Kidney (tissue), 14 donors: ENCODE measurements around the gene HIPK1. TPM values are rescaled to one million over a fixed set of nuclear protein-coding genes. Genes with fewer than 3 reads are reported as not detected.

Source experiments
- DNase-seq, 5 donors: peaks; one replicate each; pipeline ENCODE4 v3.0.0-alpha.2; 2013 to 2020
- FAIRE-seq: peaks from 2 replicates; lab custom pipeline; 2012; peaks lifted over from hg19 to GRCh38; lab: Jason Lieb, UNC
- H3K27ac ChIP-seq, 2 donors: one replicate each; pipeline ENCODE4 v1.7.0; 2013; ENCODE audit warnings: low read depth in 2 of 2, low read length in 2 of 2, inconsistent platforms in 1 of 2
- H3K27me3 ChIP-seq: one replicate; pipeline ENCODE4 v1.7.1; 2013; ENCODE audit warnings: low read length, inconsistent platforms; ENCODE audit not compliant: control insufficient read depth, insufficient read depth
- H3K36me3 ChIP-seq, 3 donors: one replicate each; pipeline versions ENCODE4 v1.7.0 to v1.7.1; 2013; ENCODE audit warnings: low read length in 3 of 3, control low read depth in 1 of 3, inconsistent platforms in 1 of 3; ENCODE audit not compliant: insufficient read depth in 3 of 3, control insufficient read depth in 2 of 3
- H3K4me1 ChIP-seq, 3 donors: one replicate each; pipeline versions ENCODE4 v1.7.0 to v1.7.1; 2013; ENCODE audit warnings: low read length in 3 of 3, inconsistent platforms in 1 of 3, low read depth in 1 of 3; ENCODE audit not compliant: control insufficient read depth in 2 of 3, insufficient read depth in 2 of 3
- H3K4me3 ChIP-seq, 3 donors: one replicate each; pipeline versions ENCODE4 v1.7.0 to v1.8.1; 2013; ENCODE audit warnings: low read length in 3 of 3, control low read depth in 1 of 3, inconsistent platforms in 1 of 3
- H3K9ac ChIP-seq, 3 donors: one replicate each; pipeline versions ENCODE4 v1.7.0 to v1.7.1; 2013; ENCODE audit warnings: low read length in 3 of 3, control low read depth in 1 of 3, inconsistent platforms in 1 of 3
- H3K9me3 ChIP-seq, 3 donors: one replicate each; pipeline versions ENCODE4 v1.7.0 to v1.7.1; 2013; ENCODE audit warnings: low read length in 3 of 3, control low read depth in 1 of 3, inconsistent platforms in 1 of 3; ENCODE audit not compliant: control insufficient read depth in 2 of 3, insufficient read depth in 1 of 3
- CTCF ChIP-seq: IDR thresholded peaks from 3 replicates; pipeline ENCODE4 v1.5.1; 2012; ENCODE audit warnings: mild to moderate bottlenecking, moderate library complexity, borderline replicate concordance; ENCODE audit not compliant: insufficient read depth; ENCODE audit errors: extremely low read depth
- intact Hi-C: fragments of 100-400 bp; cut with DNase I; formaldehyde crosslinking; loops from one replicate; pipeline ENCODE4 v1.11.1; 2022
- polyA plus RNA-seq: library from polyadenylated mRNA; stranded (reverse); fragments of 350-450 nt; fragmentation: Illumina TruSeq; extraction: RNeasy Lipid Tissue Mini Kit (QIAGEN cat#74804); gene quantifications from one replicate; pipeline ENCODE4 v1.2.3, GENCODE V29; 2014; ENCODE audit warnings: low read depth, low replicate concordance; ENCODE audit not compliant: insufficient read depth
- total RNA-seq: library from RNA; stranded (reverse); fragmentation: NEBNext Ultra II Directional; extraction: Animal tissue kit (Norgen Biotek cat#: 25700); gene quantifications from one replicate; pipeline ENCODE4 v1.2.1, GENCODE V29; 2021
- donor health status: control.
- donor health status: control.
- donor health status: control.
- donor health status: control.
- donor health status: control.
- donor health status: DM: yes; HTN: yes; CAD: no.
- donor health status: Normal renal cell carcinoma (clear cell type).

The HIPK1 gene
- total and polyA plus RNA-seq, 2 donors from 2014 or later: 8.4 to 65.0 TPM

GRCh38 chr1:113918243-113918642 lies 10.9 kb upstream of the HIPK1 start:
- intact Hi-C loops: no loop called here
- Histone ChIP-seq H3K9ac (no peak overlapping the region), H3K4me3 (no peak overlapping the region), H3K9me3 (no peaks in the 10 kb centered on the region), H3K4me1 (no peaks in the 10 kb centered on the region), H3K27me3 (no peaks in the 10 kb centered on the region), H3K36me3 (no peaks in the 10 kb centered on the region), H3K27ac (no peak overlapping the region)
- no peak for FAIRE-seq
- TF ChIP-seq CTCF: no peak
- no peak for DNase-seq

- Histone ChIP-seq H3K4me3 (no peak overlapping the region), H3K36me3 (no peaks in the 10 kb centered on the region), H3K4me1 (no peaks in the 10 kb centered on the region), H3K9ac (no peak overlapping the region), H3K9me3 (no peaks in the 10 kb centered on the region), H3K27ac (no peak overlapping the region), H3K27me3 (no peaks in the 10 kb centered on the region)
- FAIRE-seq (no peak), DNase-seq (no peak)
- intact Hi-C loops: no loop called here
- no peak for TF ChIP-seq CTCF
These were observed 6.2 kb upstream of the HIPK1 start for GRCh38 chr1:113922957-113923356.

- no peaks in the 10 kb centered on the region for H3K27me3 ChIP-seq
- no peak for TF ChIP-seq CTCF
- DNase-seq: no peak
- no peak overlapping the region for H3K4me3 ChIP-seq
- H3K36me3 ChIP-seq: no peaks in the 10 kb centered on the region
- no peak for FAIRE-seq
- intact Hi-C loops: no loop called here
- H3K9ac ChIP-seq: no peak overlapping the region
- H3K27ac ChIP-seq: no peak overlapping the region
- H3K9me3 ChIP-seq: no peaks in the 10 kb centered on the region
- peaks cover 0 to 3% (median 2%) of the 10 kb centered on the region in 3 donors for H3K4me1 ChIP-seq
These were observed 4.7 kb upstream of the HIPK1 start for GRCh38 chr1:113924473-113924872.
